Caki2 (cell line): ENCODE measurements around the gene PTRH1. TPM values are rescaled to one million over a fixed set of nuclear protein-coding genes. Genes with fewer than 3 reads are reported as not detected.

Source experiments
- DNase-seq: peaks from one replicate; pipeline ENCODE4 v3.0.0-alpha.2; 2015; ENCODE audit warnings: low read depth
- in situ Hi-C: cut with HindIII; loops from 2 replicates; pipeline ENCODE4 v1.10.0; 2016; ENCODE audit warnings: low sequenced_read_pairs, low pct_unique_long_range_greater_than_20kb, mixed read lengths
- total RNA-seq: library from RNA; depleted of rRNA; stranded (reverse); fragments of >200 nt; shearing (Covaris generic); gene quantifications from 2 replicates; pipeline ENCODE4 v1.2.3, GENCODE V29; 2014; ENCODE audit warnings: low replicate concordance

The PTRH1 gene
- total RNA-seq, 1 experiment from 2014 or later = 15.6 TPM

- in situ Hi-C loops = no loop called here
- DNase-seq = no peak
These were observed 8.5 kb upstream of the PTRH1 start for GRCh38 chr9:127724012-127724411.

- no peak for DNase-seq
These were observed 8.0 kb upstream of the PTRH1 start for GRCh38 chr9:127723444-127723843.

GRCh38 chr9:127723013-127723412 lies 7.5 kb upstream of the PTRH1 start:
- DNase-seq = no peak
- in situ Hi-C loops = no loop called here

More at GRCh38 chr9:127723444-127723843, 8.0 kb upstream of the PTRH1 start:
- in situ Hi-C loops = no loop called here

- in situ Hi-C loops = no loop called here
- no peak for DNase-seq
These were observed 6.7 kb upstream of the PTRH1 start for GRCh38 chr9:127722055-127722745.

- DNase-seq = peak; percentile 39
- in situ Hi-C loops = no loop called here
These were observed 5.9 kb upstream of the PTRH1 start for GRCh38 chr9:127721391-127721821.

GRCh38 chr9:127720865-127721227 lies 5.4 kb upstream of the PTRH1 start:
- DNase-seq = no peak
- in situ Hi-C loops = no loop called here

- in situ Hi-C loops = no loop called here
- DNase-seq = no peak
These were observed 4.8 kb upstream of the PTRH1 start for GRCh38 chr9:127720031-127720864.

- in situ Hi-C loops = no loop called here
These were observed 2.3 kb upstream of the PTRH1 start for GRCh38 chr9:127717766-127718165.

GRCh38 chr9:127716412-127716811 lies 949 bp upstream of the PTRH1 start:
- in situ Hi-C loops = no loop called here
- DNase-seq = no peak

More at GRCh38 chr9:127717766-127718165, 2.3 kb upstream of the PTRH1 start:
- no peak for DNase-seq

- DNase-seq = no peak
- in situ Hi-C loops = no loop called here
These were observed 453 bp downstream of the PTRH1 start for GRCh38 chr9:127714951-127715469.

GRCh38 chr9:127714020-127714750 lies 1.3 kb downstream of the PTRH1 start:
- no peak for DNase-seq
- in situ Hi-C loops = no loop called here

GRCh38 chr9:127712867-127713266 lies 2.6 kb downstream of the PTRH1 start:
- in situ Hi-C loops = no loop called here
- DNase-seq = no peak

GRCh38 chr9:127712371-127712770 lies 3.1 kb downstream of the PTRH1 start:
- in situ Hi-C loops = no loop called here
- no peak for DNase-seq

- no peak for DNase-seq
- in situ Hi-C loops = no loop called here
These were observed 3.6 kb downstream of the PTRH1 start for GRCh38 chr9:127711831-127712274.

- in situ Hi-C loops = no loop called here
- DNase-seq = no peak
These were observed 4.2 kb downstream of the PTRH1 start for GRCh38 chr9:127711226-127711701.

GRCh38 chr9:127710204-127710783 lies 5.2 kb downstream of the PTRH1 start:
- no peak for DNase-seq
- in situ Hi-C loops = no loop called here

GRCh38 chr9:127708952-127709587 lies 6.4 kb downstream of the PTRH1 start:
- no peak for DNase-seq
- in situ Hi-C loops = no loop called here

GRCh38 chr9:127707766-127708165 lies 7.7 kb downstream of the PTRH1 start:
- DNase-seq = no peak
- in situ Hi-C loops = no loop called here
